Measurements from ENCODE around the gene BHLHE23. TPM values are rescaled to one million over a fixed set of nuclear protein-coding genes. Genes with fewer than 3 reads are reported as not detected.

The BHLHE23 gene
- total RNA-seq, 3 donors from 2014 or later (not counting 1 experiment from before 2014, with no cell fraction given), result not detected

DNA sequence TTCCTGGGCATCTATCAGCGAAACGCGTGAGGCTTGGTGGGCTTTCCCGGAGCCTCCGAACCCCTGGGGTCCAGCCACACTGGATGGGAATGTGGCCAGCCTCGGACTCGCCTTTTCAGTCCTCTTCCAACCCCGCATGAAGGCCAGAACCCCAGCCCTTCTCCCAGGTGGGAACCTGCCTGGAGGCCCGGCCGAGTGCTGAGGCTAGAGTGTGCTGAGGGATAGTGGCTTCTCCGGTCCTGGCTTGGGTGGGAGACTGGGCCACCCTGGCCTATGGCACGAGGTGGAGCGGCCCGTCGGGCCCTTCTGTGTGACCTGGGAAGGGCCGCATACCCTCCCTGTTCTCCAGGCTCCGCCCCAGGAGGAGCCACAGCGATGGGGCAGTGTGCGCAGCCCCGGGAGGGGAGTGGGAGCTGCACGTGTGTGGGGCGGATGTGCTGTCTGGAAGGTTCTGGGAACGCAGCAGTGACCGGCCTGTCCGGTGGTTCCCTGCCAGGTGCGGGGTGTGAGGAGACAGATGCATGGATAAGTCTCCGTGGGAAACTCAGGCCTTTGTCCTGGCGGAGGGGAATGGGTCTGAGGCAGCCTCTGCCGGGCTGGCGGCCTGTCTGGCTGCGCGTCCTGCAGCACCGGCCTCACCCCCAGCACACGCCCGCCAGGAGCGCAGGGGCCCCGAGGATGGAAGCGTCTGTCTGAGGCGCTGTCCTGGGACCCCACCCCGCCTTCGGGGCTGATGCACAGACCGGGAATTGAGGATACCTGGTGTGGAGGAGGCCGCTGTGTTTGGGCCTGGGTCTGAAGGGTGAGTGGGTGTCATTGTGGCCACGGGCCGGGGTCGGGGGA lies 1.1 kb upstream of the BHLHE23 start:
- Mint-ChIP-seq H3K9me3 (peaks cover 0 to under 1% of the 10 kb centered on the region in 2 donors), H3K27ac (no peak overlapping the region), H3K27me3 (ENCODE audit: low read depth in 2 of 2) (peaks cover 40 to 45% of the 10 kb centered on the region in 2 donors), H3K4me3 (peak overlapping the region; percentile 60), H3K36me3 (peaks cover under 1% of the 10 kb centered on the region), H3K4me1 (peaks cover 11 to 29% of the 10 kb centered on the region in 2 donors)
- H3K4me1 ChIP-seq (ENCODE audit: control insufficient read depth, insufficient read depth, low read length), result peaks cover 48% of the 10 kb centered on the region
- no peak overlapping the region for H3K4me3 ChIP-seq (ENCODE audit: low read length)
- no peak overlapping the region for H3K27ac ChIP-seq (ENCODE audit: low read length)
- WGBS (ENCODE audit: insufficient coverage), result 32% methylated on average over 46 of the region's 46 CpGs
- H3K9me3 ChIP-seq (ENCODE audit: control insufficient read depth, insufficient read depth, low read length), result no peaks in the 10 kb centered on the region
- ATAC-seq (no peak), DNase-seq (peak in 1 of 2 donors; percentile 28)
- TF ChIP-seq CTCF (IDR thresholded peaks at IDR 0.05), result no peak
- H3K36me3 ChIP-seq (ENCODE audit: control insufficient read depth, insufficient read depth, low read length), result no peaks in the 10 kb centered on the region
- intact Hi-C loops (cut with micrococcal nuclease), result no loop called here
- H3K27me3 ChIP-seq (ENCODE audit: control insufficient read depth, insufficient read depth, low read length), result peaks cover 56% of the 10 kb centered on the region

DNA sequence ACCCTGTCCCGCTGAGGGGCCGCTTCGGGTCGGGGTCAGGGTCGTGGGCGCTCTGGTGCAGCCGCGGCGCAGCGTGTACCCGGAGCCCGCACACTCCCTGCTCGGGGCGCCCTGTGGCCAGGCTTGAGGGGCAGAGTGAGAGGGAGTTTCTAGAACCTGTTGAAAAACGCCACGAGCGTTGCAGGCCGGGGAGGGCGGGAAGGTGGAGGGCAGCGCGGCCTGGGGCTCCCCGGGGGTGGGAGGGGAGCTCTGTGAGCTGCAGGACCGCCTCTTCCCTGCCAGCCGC lies 539 bp upstream of the BHLHE23 start:
- Histone ChIP-seq H3K9me3 (ENCODE audit: control insufficient read depth, insufficient read depth, low read length) (no peaks in the 10 kb centered on the region), H3K36me3 (ENCODE audit: control insufficient read depth, insufficient read depth, low read length) (no peaks in the 10 kb centered on the region), H3K27me3 (ENCODE audit: control insufficient read depth, insufficient read depth, low read length) (peaks cover 60% of the 10 kb centered on the region), H3K4me1 (ENCODE audit: control insufficient read depth, insufficient read depth, low read length) (peaks cover 48% of the 10 kb centered on the region), H3K27ac (ENCODE audit: low read length) (no peak overlapping the region), H3K4me3 (ENCODE audit: low read length) (no peak overlapping the region)
- H3K36me3 Mint-ChIP-seq, result no peaks in the 10 kb centered on the region
- 5% methylated on average over 24 of the region's 24 CpGs for WGBS (ENCODE audit: insufficient coverage)
- H3K4me1 Mint-ChIP-seq, result peaks cover 11 to 29% of the 10 kb centered on the region in 2 donors
- TF ChIP-seq CTCF (IDR thresholded peaks at IDR 0.05), result no peak
- DNase-seq (peak in 1 of 2 donors; percentile 27), ATAC-seq (no peak)
- no peak overlapping the region for H3K27ac Mint-ChIP-seq
- no peaks in the 10 kb centered on the region for H3K9me3 Mint-ChIP-seq
- intact Hi-C loops (cut with micrococcal nuclease), result no loop called here
- no peak overlapping the region for H3K4me3 Mint-ChIP-seq
- H3K27me3 Mint-ChIP-seq (ENCODE audit: low read depth in 2 of 2), result peaks cover 42 to 43% of the 10 kb centered on the region in 2 donors

DNA sequence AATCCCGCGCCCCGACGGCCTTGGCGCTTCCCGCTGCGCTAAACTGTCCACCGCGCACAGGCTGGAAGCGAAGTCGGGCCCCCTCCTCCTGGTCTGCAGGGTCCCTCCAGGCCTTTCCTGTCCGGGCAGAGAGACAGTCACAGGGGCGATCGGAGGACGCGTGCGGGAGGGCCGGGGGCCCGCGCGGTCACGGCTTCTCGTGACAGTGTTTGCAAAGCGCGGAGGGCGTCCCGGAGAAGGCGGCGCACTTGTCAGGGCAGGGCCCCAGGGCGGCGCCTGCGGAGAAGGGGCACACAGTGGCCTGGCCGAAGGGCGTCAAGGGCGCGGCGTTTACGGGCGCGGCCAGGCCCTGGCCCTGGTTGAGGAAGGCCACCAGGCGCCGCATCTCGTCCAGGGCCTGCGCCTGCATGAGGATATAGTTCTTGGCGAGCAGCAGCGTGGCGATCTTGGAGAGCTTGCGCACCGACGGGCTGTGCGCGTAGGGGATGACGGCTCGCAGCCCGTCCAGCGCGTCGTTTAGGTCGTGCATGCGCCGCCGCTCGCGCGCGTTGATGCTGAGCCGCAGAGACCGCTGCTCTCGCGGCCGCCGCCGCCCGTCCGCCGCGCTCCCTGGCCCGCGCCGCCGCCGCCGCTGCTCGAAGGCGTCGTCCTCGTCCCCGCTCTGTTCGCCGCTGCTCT lies 763 bp downstream of the BHLHE23 start:
- WGBS (ENCODE audit: insufficient coverage), result 7% methylated on average over 90 of the region's 90 CpGs
- Mint-ChIP-seq H3K4me3 (peak overlapping the region; percentile 45), H3K27ac (no peak overlapping the region), H3K9me3 (no peaks in the 10 kb centered on the region), H3K27me3 (ENCODE audit: low read depth in 2 of 2) (peaks cover 42 to 48% of the 10 kb centered on the region in 2 donors), H3K36me3 (no peaks in the 10 kb centered on the region), H3K4me1 (peaks cover 11 to 29% of the 10 kb centered on the region in 2 donors)
- H3K4me1 ChIP-seq (ENCODE audit: control insufficient read depth, insufficient read depth, low read length), result peaks cover 48% of the 10 kb centered on the region
- no peaks in the 10 kb centered on the region for H3K36me3 ChIP-seq (ENCODE audit: control insufficient read depth, insufficient read depth, low read length)
- no peaks in the 10 kb centered on the region for H3K9me3 ChIP-seq (ENCODE audit: control insufficient read depth, insufficient read depth, low read length)
- H3K27ac ChIP-seq (ENCODE audit: low read length), result no peak overlapping the region
- intact Hi-C loops (cut with micrococcal nuclease), result no loop called here
- H3K4me3 ChIP-seq (ENCODE audit: low read length), result no peak overlapping the region
- TF ChIP-seq CTCF (IDR thresholded peaks at IDR 0.05), result no peak
- no peak for ATAC-seq
- peaks cover 60% of the 10 kb centered on the region for H3K27me3 ChIP-seq (ENCODE audit: control insufficient read depth, insufficient read depth, low read length)
- no peak for DNase-seq

All from natural killer cell (primary cell).